Measurements from ENCODE around the gene BRINP2.

BRINP2 gene

DNA sequence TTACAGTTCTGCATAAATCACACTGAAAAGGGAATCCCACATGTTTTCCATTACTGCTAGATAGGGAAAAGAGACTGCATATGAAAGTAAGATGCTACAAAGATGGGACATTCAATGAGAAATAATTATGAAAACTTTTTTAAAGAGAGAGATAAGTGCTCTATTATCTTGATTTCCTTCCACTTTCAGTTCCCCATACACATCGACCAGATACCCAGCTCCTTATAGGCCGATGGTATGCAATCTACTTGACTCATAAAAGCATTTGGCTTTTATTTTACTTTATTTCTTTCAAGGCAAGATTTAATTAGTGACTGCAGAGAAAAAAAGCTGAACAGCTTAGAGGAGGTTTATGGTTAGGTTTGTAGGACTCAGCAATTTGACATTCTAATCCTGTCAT is 13.1 kb downstream of the BRINP2 start:
- peaks cover 8% of the 10 kb centered on the region for H3K4me1 Mint-ChIP-seq (ENCODE audit: low read depth)
- peaks cover 2% of the 10 kb centered on the region for H3K9me3 Mint-ChIP-seq
- H3K27ac Mint-ChIP-seq: no peak overlapping the region
- DNase-seq: no peak
- H3K4me3 Mint-ChIP-seq: no peak overlapping the region
- no peaks in the 10 kb centered on the region for H3K36me3 Mint-ChIP-seq (ENCODE audit: low read depth)
- H3K27me3 Mint-ChIP-seq: peaks cover 42% of the 10 kb centered on the region

DNA sequence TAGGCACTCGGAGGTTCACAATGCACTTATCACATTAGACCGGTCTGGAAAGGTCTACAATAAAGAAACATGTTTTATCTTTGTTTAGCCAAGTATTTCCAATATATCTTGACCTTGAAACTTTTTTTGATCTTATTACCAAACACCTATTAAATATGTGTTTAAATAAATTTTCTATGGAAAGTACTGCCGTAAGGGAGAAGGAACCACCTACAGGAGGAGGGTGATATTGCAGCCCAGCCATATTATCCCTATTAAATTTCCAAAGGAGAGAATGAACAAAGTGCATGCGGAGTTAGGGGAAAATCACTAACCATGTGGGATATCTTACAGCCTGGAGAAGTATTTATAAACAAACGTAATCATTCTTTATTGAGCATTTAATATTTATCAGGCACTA is 14.5 kb downstream of the BRINP2 start:
- DNase-seq: no peak
- Mint-ChIP-seq H3K4me3 (no peak overlapping the region), H3K9me3 (peaks cover 2% of the 10 kb centered on the region), H3K27me3 (peaks cover 40% of the 10 kb centered on the region), H3K27ac (no peak overlapping the region), H3K4me1 (ENCODE audit: low read depth) (peaks cover 8% of the 10 kb centered on the region), H3K36me3 (ENCODE audit: low read depth) (no peaks in the 10 kb centered on the region)

DNA sequence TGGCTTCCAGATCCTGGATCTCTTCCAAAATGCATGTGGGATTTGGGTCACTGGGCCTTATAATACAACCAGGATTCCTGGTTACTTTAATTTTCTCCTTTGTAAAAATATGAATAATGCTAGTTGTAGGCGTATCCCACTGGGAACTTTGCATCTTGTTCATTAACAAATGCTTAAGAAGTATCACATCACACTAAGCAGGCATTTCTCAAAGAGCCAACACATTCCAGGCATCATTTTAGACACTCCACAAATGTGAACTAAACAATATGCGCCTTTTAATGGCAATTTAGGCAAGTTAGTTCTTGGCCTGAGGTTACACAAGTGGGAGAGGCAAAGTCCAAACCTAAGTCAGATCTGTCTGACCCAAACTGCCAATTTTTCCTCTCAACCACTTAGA is 15.9 kb downstream of the BRINP2 start:
- no peak for DNase-seq
- Mint-ChIP-seq H3K27me3 (peaks cover 29% of the 10 kb centered on the region), H3K4me3 (no peak overlapping the region), H3K4me1 (ENCODE audit: low read depth) (peaks cover 4% of the 10 kb centered on the region), H3K36me3 (ENCODE audit: low read depth) (no peaks in the 10 kb centered on the region), H3K9me3 (peaks cover 2% of the 10 kb centered on the region), H3K27ac (no peak overlapping the region)

DNA sequence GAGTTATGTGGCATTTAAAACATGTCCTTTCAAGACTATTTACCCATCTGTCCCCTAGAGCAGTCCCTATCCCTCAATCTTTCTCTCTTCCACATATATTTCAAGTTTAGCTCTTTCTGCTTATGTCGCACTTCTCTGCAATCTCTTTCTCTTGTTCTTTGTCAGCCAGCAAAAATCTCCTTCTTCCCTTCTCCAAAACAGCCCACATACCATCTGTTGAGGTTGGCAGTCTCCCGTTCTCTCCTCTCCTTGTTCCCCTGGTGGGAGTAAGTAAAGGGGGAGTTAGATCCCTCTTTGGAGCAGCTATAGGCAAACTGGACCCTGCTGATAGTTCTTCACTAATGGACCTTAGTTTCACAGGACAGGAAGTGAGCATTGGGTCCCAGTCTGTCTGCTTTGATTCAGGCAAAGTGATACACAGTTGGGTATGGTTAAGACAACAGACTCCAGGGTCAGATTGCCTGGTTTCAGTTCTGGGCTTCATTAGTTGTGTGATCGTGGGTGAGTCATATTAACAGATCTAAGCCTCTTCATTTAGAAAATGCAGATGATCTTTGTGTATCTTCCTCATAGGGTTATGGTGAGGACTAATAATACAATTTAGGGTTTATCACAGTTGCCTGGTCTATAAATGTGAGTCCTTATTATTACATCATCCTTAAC is 19.7 kb downstream of the BRINP2 start:
- Mint-ChIP-seq H3K9me3 (peaks cover 2% of the 10 kb centered on the region), H3K27ac (no peak overlapping the region), H3K4me3 (no peak overlapping the region), H3K36me3 (ENCODE audit: low read depth) (no peaks in the 10 kb centered on the region), H3K27me3 (peaks cover 6% of the 10 kb centered on the region), H3K4me1 (ENCODE audit: low read depth) (no peaks in the 10 kb centered on the region)
- DNase-seq: no peak

DNA sequence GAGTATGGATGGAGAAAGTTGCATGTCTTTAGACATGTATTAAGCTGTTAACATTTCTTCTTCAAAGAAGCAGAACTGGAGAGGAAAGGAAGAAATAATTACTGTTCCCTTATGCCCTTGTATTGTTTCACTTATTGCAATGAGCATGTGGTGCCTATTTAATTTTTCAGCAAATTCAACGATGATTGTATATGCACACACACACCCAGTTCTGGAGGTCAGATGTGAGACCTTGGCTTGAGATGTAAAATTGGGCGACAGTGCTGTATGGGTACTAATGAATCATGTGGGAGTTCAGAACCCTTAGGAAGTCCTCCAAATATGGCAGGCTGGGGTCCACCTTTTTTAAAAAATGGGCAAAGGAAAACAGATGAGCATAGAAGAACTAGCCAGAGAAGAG is 27.5 kb downstream of the BRINP2 start:
- Mint-ChIP-seq H3K9me3 (peaks cover 3% of the 10 kb centered on the region), H3K27me3 (no peaks in the 10 kb centered on the region), H3K4me1 (ENCODE audit: low read depth) (no peaks in the 10 kb centered on the region), H3K4me3 (no peak overlapping the region), H3K36me3 (ENCODE audit: low read depth) (no peaks in the 10 kb centered on the region), H3K27ac (no peak overlapping the region)
- no peak for DNase-seq

DNA sequence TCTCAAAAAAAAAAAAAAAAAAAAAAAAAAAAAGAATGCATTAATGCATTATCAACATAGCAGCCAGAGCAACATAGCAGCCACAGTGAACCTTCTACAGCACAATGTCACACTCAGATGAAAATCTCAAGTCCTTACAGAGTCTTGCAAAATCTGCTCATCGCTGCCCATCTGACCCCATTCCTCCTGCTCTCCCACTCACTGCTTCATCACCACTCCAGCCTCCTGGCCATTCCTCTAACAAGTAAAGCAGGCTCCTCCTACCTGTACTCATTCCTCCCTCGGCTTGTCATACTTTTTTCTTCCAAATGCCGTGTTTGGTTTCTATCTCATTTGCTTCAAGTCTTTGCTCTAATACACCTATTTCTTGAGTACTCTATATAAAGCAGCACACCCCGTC is 29.5 kb downstream of the BRINP2 start:
- no peak for DNase-seq
- H3K27ac Mint-ChIP-seq: no peak overlapping the region
- H3K9me3 Mint-ChIP-seq: peaks cover 5% of the 10 kb centered on the region
- H3K4me1 Mint-ChIP-seq (ENCODE audit: low read depth): no peaks in the 10 kb centered on the region
- no peaks in the 10 kb centered on the region for H3K27me3 Mint-ChIP-seq
- no peak overlapping the region for H3K4me3 Mint-ChIP-seq
- no peaks in the 10 kb centered on the region for H3K36me3 Mint-ChIP-seq (ENCODE audit: low read depth)

DNA sequence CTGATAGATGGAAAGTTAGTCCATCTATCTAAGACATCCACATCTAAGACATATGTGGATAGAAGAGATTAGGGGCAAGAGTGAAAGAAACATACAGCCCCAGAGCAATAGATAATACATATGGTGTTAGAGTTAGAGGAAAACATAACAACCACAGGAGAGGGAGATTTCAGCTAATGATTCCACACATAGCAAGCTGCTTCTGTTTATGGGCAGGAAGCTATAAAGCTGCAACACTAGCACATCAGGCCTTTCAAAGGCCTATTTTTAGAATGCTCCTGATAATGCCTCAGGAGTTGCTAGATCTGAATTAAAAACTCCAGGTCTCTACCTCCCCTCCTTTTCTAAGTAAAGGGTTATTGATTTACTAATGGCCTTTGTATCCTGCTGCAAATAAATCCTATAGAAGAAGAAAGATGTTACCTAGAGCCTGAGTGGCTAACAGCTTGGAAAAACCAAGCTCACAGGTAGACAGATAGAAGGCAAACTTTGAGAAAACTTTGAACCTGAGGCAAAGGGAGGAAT is 36.1 kb downstream of the BRINP2 start:
- Mint-ChIP-seq H3K4me1 (ENCODE audit: low read depth) (no peaks in the 10 kb centered on the region), H3K9me3 (peaks cover 4% of the 10 kb centered on the region), H3K27ac (no peak overlapping the region), H3K27me3 (no peaks in the 10 kb centered on the region), H3K4me3 (no peak overlapping the region), H3K36me3 (ENCODE audit: low read depth) (no peaks in the 10 kb centered on the region)
- DNase-seq: no peak

DNA sequence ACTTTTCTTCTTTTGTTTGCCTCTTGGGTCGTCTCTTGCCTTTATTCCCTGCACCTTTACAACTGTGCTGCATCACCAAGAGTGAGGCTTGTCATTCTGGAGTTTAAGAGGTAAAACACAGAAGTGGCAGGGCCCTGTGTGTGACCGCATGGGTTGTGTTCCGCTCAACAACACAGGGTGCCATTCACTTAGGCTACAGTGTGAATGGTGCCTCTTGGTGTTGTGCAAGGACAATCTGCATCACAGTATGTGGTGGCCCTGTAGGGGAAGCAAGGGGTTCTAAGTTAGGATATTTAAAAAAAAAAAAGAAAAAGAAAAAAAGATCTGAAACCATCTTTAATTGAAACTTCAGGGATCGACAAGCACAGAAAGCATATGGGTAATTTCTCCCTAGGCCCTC is 38.2 kb downstream of the BRINP2 start:
- H3K36me3 Mint-ChIP-seq (ENCODE audit: low read depth): no peaks in the 10 kb centered on the region
- H3K4me1 Mint-ChIP-seq (ENCODE audit: low read depth): no peaks in the 10 kb centered on the region

DNA sequence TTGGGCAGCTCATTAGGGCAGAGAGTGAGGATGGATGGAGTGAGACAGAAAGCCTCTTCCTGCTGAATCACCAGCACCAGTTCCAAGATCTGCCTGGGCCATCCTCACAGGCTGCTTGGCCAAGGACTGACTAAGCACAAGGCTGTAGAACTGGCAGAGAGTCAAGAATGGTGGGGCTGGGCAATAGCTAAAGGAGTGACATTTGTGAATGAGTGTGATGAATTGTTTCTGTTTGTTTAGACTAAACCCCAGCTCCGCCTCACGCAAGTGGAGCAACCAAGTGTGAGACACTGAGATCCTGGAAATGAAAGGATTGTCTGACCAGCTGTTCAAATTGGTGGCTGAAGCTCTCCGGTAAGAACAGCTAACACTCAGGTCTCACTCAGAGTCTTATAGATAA is 38.6 kb downstream of the BRINP2 start:
- DNase-seq: no peak
- no peak overlapping the region for H3K4me3 Mint-ChIP-seq
- H3K4me1 Mint-ChIP-seq (ENCODE audit: low read depth): no peaks in the 10 kb centered on the region

More for the DNA sequence above, 38.2 kb downstream of the BRINP2 start:
- DNase-seq: no peak
- Mint-ChIP-seq H3K4me3 (no peak overlapping the region), H3K27me3 (no peaks in the 10 kb centered on the region), H3K27ac (no peak overlapping the region), H3K9me3 (peaks cover 2% of the 10 kb centered on the region)

DNA sequence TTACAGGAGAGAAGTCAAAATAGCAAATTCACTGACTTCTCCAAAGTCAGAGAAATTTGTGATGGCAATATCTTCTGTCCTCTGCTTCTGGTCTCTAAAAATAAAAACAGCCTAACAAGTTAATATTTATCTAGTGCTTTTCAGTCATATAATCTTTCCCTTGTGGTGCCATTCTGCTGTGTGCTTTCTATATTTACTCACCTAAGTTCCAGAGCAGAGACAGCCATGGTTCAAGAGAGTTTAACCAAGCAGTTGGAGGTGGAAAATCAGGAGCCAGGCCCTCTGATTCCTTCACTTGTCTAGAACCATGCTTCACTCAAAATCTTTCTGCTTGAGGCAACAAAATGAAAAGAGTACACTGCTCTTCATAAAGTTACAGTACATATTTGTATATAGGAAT is 39.3 kb downstream of the BRINP2 start:
- Mint-ChIP-seq H3K27ac (no peak overlapping the region), H3K4me3 (no peak overlapping the region), H3K27me3 (no peaks in the 10 kb centered on the region), H3K9me3 (peaks cover 2% of the 10 kb centered on the region), H3K4me1 (ENCODE audit: low read depth) (no peaks in the 10 kb centered on the region), H3K36me3 (ENCODE audit: low read depth) (no peaks in the 10 kb centered on the region)
- no peak for DNase-seq

More for the DNA sequence above, 38.6 kb downstream of the BRINP2 start:
- Mint-ChIP-seq H3K27me3 (no peaks in the 10 kb centered on the region), H3K27ac (no peak overlapping the region), H3K36me3 (ENCODE audit: low read depth) (no peaks in the 10 kb centered on the region), H3K9me3 (peaks cover 2% of the 10 kb centered on the region)

DNA sequence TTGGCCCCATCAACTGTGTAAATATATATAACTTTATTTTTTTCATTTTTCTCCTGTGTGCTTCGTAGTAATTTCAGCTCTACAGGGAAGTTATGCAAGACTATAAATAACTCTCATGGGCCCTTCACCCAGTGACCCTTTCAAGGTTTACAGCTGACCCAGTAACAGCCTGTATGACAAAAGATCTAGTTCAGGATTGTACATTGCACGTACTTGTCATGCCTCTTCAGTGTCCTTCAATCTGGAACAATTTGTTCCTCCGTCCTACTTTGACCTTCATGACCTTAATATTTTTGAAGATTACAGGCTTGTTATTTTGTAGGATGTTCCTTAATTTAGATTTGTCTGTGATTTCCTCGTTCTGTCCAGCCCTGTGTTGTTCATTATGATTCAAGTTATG is 40.5 kb downstream of the BRINP2 start:
- Mint-ChIP-seq H3K4me1 (ENCODE audit: low read depth) (no peaks in the 10 kb centered on the region), H3K9me3 (peaks cover 2% of the 10 kb centered on the region)

DNA sequence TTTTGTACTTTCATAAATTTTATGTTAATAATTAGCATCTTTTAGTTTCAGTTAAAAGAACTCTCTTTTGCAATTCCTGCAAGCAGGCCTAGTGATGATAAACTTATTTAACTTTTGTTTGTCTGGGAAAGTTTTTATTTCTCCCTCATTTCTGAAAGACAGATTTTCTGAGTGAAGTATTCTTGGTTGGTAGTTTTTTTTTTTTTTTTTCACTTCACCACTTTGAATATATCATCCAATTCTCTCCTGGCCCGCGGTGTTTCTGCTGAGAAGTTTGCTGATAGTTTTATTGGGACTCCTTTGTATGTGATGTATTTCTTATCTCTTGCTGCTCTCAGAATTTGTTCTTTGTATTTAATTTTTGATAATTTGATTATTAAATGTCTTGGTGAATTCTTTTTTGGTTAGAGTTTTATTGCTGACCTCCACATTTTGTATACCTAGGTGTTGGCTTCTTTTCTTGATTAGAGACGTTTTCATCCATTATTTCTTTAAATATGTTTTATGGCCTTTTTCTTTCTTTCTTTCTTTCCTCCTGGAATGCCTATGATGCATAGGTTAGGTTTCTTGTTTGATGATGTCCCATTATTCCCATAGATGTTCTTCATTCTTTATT is 45.9 kb downstream of the BRINP2 start:
- no peak overlapping the region for H3K27ac Mint-ChIP-seq
- no peak overlapping the region for H3K4me3 Mint-ChIP-seq
- no peaks in the 10 kb centered on the region for H3K4me1 Mint-ChIP-seq (ENCODE audit: low read depth)
- H3K36me3 Mint-ChIP-seq (ENCODE audit: low read depth): no peaks in the 10 kb centered on the region
- DNase-seq: no peak
- no peaks in the 10 kb centered on the region for H3K27me3 Mint-ChIP-seq
- H3K9me3 Mint-ChIP-seq: peaks cover 19% of the 10 kb centered on the region

More for the DNA sequence above, 40.5 kb downstream of the BRINP2 start:
- Mint-ChIP-seq H3K36me3 (ENCODE audit: low read depth) (no peaks in the 10 kb centered on the region), H3K27ac (no peak overlapping the region), H3K4me3 (no peak overlapping the region), H3K27me3 (no peaks in the 10 kb centered on the region)
- no peak for DNase-seq

DNA sequence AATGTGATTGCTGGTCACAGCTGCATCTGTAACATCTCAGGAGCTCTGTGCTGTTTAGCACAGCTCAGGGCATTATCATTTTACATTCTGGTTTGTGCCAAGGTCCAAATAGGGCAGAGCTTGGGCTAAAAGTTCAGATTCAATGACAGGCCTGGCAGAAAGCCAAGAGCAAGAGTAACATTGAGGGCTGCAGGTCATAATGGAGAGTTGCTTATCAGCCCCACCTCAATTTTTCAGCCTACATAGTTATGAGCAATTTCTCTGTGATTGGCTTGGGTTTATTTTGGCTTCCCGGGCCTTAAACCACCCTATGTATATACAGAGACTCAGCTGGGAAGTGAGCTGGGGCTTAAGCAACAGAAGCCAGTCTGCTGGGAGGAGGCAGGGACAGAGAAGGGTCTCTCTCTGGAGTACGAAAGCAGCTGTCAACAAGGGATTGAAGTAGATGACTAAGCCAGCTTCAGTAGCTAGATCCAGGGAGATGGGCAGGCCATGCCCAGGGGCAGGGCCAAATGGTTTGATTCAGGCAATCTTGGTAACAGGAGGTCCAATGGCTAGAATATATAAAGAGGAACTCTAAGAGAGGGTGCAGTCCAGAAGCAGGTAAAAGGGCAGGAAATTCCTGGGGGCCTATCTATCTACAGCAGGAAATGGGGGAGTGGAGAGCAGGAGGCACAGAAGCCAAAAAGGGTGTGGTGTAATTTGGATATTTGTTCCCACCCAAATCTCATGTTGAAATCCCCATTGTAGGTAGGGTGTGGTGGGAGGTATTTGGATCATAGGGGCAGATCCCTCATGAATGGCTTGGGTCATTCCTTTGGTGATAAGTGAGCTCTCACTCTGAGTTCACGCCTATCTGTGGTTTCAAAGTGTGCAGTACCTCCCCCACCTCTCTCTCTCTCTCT is 49.0 kb downstream of the BRINP2 start:
- DNase-seq: no peak
- Mint-ChIP-seq H3K9me3 (peaks cover 19% of the 10 kb centered on the region), H3K36me3 (ENCODE audit: low read depth) (no peaks in the 10 kb centered on the region), H3K27ac (no peak overlapping the region), H3K27me3 (no peaks in the 10 kb centered on the region), H3K4me1 (ENCODE audit: low read depth) (no peaks in the 10 kb centered on the region), H3K4me3 (no peak overlapping the region)

DNA sequence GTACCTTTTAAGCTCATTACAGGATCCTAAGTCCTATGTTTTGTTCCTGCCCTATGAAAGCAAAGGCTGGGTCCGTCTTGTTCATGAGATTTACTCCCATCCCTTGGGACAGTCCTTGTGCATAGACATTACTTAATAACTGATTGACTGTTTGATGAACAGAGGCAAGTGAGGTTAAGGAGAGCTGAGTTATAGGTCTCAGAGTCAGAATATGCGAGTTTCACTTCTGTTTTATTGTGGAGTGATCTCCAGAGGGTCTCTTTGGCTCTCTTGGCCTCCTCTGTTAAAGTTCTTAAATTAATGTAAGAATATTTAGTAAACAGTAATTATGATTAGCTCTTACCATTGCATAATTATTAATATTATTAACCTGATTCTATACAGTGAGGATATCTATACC is 52.6 kb downstream of the BRINP2 start:
- H3K27me3 Mint-ChIP-seq: no peaks in the 10 kb centered on the region
- no peaks in the 10 kb centered on the region for H3K4me1 Mint-ChIP-seq (ENCODE audit: low read depth)
- H3K36me3 Mint-ChIP-seq (ENCODE audit: low read depth): no peaks in the 10 kb centered on the region
- no peak overlapping the region for H3K27ac Mint-ChIP-seq
- no peak for DNase-seq
- no peak overlapping the region for H3K4me3 Mint-ChIP-seq
- H3K9me3 Mint-ChIP-seq: peaks cover 2% of the 10 kb centered on the region

Data from activated T-cell treated with anti-CD3 and anti-CD28 coated beads, Interleukin-2, amount 50 U/mL, for 24 hours (primary cell).